Activated CD4-positive, alpha-beta memory T cell treated with anti-CD3 and anti-CD28 coated beads, Interleukin-2, amount 10 ng/mL, durations not matched to agents 7 days and 5 days (primary cell): ENCODE data around the gene ANKRD22. TPM values are rescaled to one million over a fixed set of nuclear protein-coding genes. Genes with fewer than 3 reads are reported as not detected.

Experiments
- CTCF ChIA-PET: fragments of 350-600 bp; sonication (Branson Sonifier 250); formaldehyde crosslinking; loops from one replicate; lab custom pipeline; 2021; ENCODE audit warnings: antibody characterized with exemption, inconsistent platforms; lab: Charles Lee
- POLR2A ChIA-PET: fragments of 350-600 bp; sonication (Branson Sonifier 250); formaldehyde crosslinking; loops from one replicate; lab custom pipeline; 2021; ENCODE audit warnings: antibody characterized with exemption; lab: Charles Lee
- DNase-seq: peaks from one replicate; pipeline ENCODE4 v3.0.0-alpha.2; 2020
- H3K27ac Mint-ChIP-seq: one replicate; pipeline ENCODE4 v1.8.0; 2021; ENCODE audit warnings: mild to moderate bottlenecking, mixed read lengths
- H3K27me3 Mint-ChIP-seq: one replicate; pipeline ENCODE4 v1.8.0; 2021; ENCODE audit warnings: mixed read lengths
- H3K36me3 Mint-ChIP-seq: one replicate; pipeline ENCODE4 v1.8.0; 2021; ENCODE audit warnings: low read depth, mixed read lengths
- H3K4me1 Mint-ChIP-seq: one replicate; pipeline ENCODE4 v1.8.0; 2021; ENCODE audit warnings: mixed read lengths
- H3K4me3 Mint-ChIP-seq: one replicate; pipeline ENCODE4 v1.8.0; 2021; ENCODE audit warnings: mild to moderate bottlenecking, mixed read lengths
- H3K9me3 Mint-ChIP-seq: one replicate; pipeline ENCODE4 v1.8.0; 2021; ENCODE audit warnings: mixed read lengths
- total RNA-seq, 2 experiments: library from RNA; stranded (reverse); gene quantifications; one replicate each; pipeline ENCODE4 v1.2.3, GENCODE V29; 2021

ANKRD22 gene
- total RNA-seq, 2 experiments from 2014 or later, result 0.15 to 0.18 TPM

GRCh38 chr10:88873757-88874156, 22.1 kb upstream of the ANKRD22 start:
- ChIA-PET POLR2A (no interaction called here), CTCF (no interaction called here)
- Mint-ChIP-seq H3K9me3 (peaks cover 10% of the 10 kb centered on the region), H3K4me1 (peaks cover 12% of the 10 kb centered on the region), H3K36me3 (peaks cover 4% of the 10 kb centered on the region), H3K4me3 (no peak overlapping the region), H3K27me3 (peaks cover 5% of the 10 kb centered on the region), H3K27ac (no peak overlapping the region)
- no peak for DNase-seq

- no peak overlapping the region for H3K4me3 Mint-ChIP-seq
- ChIA-PET CTCF (interaction anchor here (0.9 to 1.1 kb wide), 3 partner anchors 10 to 64 kb away, joined by 3 to 4 read pairs (median 4); partner anchors contain the start of gene STAMBPL1), POLR2A (interaction anchor here (1.4 to 1.6 kb wide), 2 partner anchors 10 to 22 kb away, joined by 5 to 6 read pairs; partner anchors contain the start of gene STAMBPL1)
- H3K9me3 Mint-ChIP-seq, result peaks cover 2% of the 10 kb centered on the region
- peaks cover 5% of the 10 kb centered on the region for H3K27me3 Mint-ChIP-seq
- H3K27ac Mint-ChIP-seq, result no peak overlapping the region
- no peak for DNase-seq
- peaks cover 10% of the 10 kb centered on the region for H3K4me1 Mint-ChIP-seq
- no peaks in the 10 kb centered on the region for H3K36me3 Mint-ChIP-seq
Measured at GRCh38 chr10:88870089-88870488, 18.4 kb upstream of the ANKRD22 start.

- no peak overlapping the region for H3K4me3 Mint-ChIP-seq
- H3K27me3 Mint-ChIP-seq, result peaks cover 8% of the 10 kb centered on the region
- H3K36me3 Mint-ChIP-seq, result no peaks in the 10 kb centered on the region
- no peak overlapping the region for H3K27ac Mint-ChIP-seq
- peaks cover 2% of the 10 kb centered on the region for H3K9me3 Mint-ChIP-seq
- ChIA-PET POLR2A (no interaction called here), CTCF (interaction anchor here (0.8 kb wide), 1 partner anchor 31 kb away, joined by 4 read pairs; no protein-coding TSS in a partner anchor)
- peaks cover 10% of the 10 kb centered on the region for H3K4me1 Mint-ChIP-seq
- DNase-seq, result no peak
Measured at GRCh38 chr10:88866454-88866853, 14.8 kb upstream of the ANKRD22 start.

- POLR2A ChIA-PET, result no interaction called here
- Mint-ChIP-seq H3K4me3 (no peak overlapping the region), H3K36me3 (no peaks in the 10 kb centered on the region), H3K9me3 (no peaks in the 10 kb centered on the region), H3K27ac (no peak overlapping the region), H3K4me1 (peaks cover 10% of the 10 kb centered on the region), H3K27me3 (peaks cover 6% of the 10 kb centered on the region)
- no peak for DNase-seq
- CTCF ChIA-PET, result interaction anchor here (0.6 to 1.0 kb wide), 2 partner anchors 29 to 37 kb away, joined by 3 to 4 read pairs; no protein-coding TSS in a partner anchor
Measured at GRCh38 chr10:88865281-88865876, 13.7 kb upstream of the ANKRD22 start.

GRCh38 chr10:88861036-88861435, 9.4 kb upstream of the ANKRD22 start:
- Mint-ChIP-seq H3K4me3 (no peak overlapping the region), H3K4me1 (peaks cover 3% of the 10 kb centered on the region), H3K9me3 (no peaks in the 10 kb centered on the region), H3K36me3 (no peaks in the 10 kb centered on the region), H3K27me3 (peaks cover 6% of the 10 kb centered on the region), H3K27ac (no peak overlapping the region)
- POLR2A ChIA-PET, result no interaction called here
- DNase-seq, result no peak
- CTCF ChIA-PET, result interaction anchor here (1.6 kb wide), 1 partner anchor 25 kb away, joined by 6 read pairs; no protein-coding TSS in a partner anchor

- CTCF ChIA-PET, result no interaction called here
- H3K4me3 Mint-ChIP-seq, result no peak overlapping the region
- POLR2A ChIA-PET, result interaction anchor here (0.6 kb wide), 1 partner anchor 10 kb away, joined by 3 read pairs; no protein-coding TSS in a partner anchor
- DNase-seq, result no peak
- no peaks in the 10 kb centered on the region for H3K36me3 Mint-ChIP-seq
- no peaks in the 10 kb centered on the region for H3K9me3 Mint-ChIP-seq
- peaks cover 3% of the 10 kb centered on the region for H3K4me1 Mint-ChIP-seq
- no peak overlapping the region for H3K27ac Mint-ChIP-seq
- H3K27me3 Mint-ChIP-seq, result peaks cover 2% of the 10 kb centered on the region
Measured at GRCh38 chr10:88858491-88858890, 6.8 kb upstream of the ANKRD22 start.

- Mint-ChIP-seq H3K9me3 (no peaks in the 10 kb centered on the region), H3K36me3 (no peaks in the 10 kb centered on the region), H3K27ac (no peak overlapping the region), H3K27me3 (no peaks in the 10 kb centered on the region), H3K4me1 (peaks cover 3% of the 10 kb centered on the region), H3K4me3 (no peak overlapping the region)
- no peak for DNase-seq
- POLR2A ChIA-PET, result interaction anchor here (0.6 kb wide), 1 partner anchor 9 kb away, joined by 3 read pairs; no protein-coding TSS in a partner anchor
- CTCF ChIA-PET, result interaction anchor here (1.7 kb wide), 1 partner anchor 75 kb away, joined by 4 read pairs; no protein-coding TSS in a partner anchor
Measured at GRCh38 chr10:88857831-88858230, 6.2 kb upstream of the ANKRD22 start.

GRCh38 chr10:88854684-88855083, 3.0 kb upstream of the ANKRD22 start:
- DNase-seq, result no peak
- ChIA-PET CTCF (interaction anchor here (3.1 kb wide), 1 partner anchor 19 kb away, joined by 13 read pairs; no protein-coding TSS in a partner anchor), POLR2A (no interaction called here)
- no peaks in the 10 kb centered on the region for H3K27me3 Mint-ChIP-seq
- no peak overlapping the region for H3K4me3 Mint-ChIP-seq
- no peaks in the 10 kb centered on the region for H3K9me3 Mint-ChIP-seq
- peaks cover 8% of the 10 kb centered on the region for H3K4me1 Mint-ChIP-seq
- no peak overlapping the region for H3K27ac Mint-ChIP-seq
- no peaks in the 10 kb centered on the region for H3K36me3 Mint-ChIP-seq

GRCh38 chr10:88853155-88853881, 1.7 kb upstream of the ANKRD22 start:
- Mint-ChIP-seq H3K27ac (no peak overlapping the region), H3K4me3 (no peak overlapping the region), H3K9me3 (no peaks in the 10 kb centered on the region), H3K36me3 (no peaks in the 10 kb centered on the region), H3K4me1 (peaks cover 15% of the 10 kb centered on the region), H3K27me3 (no peaks in the 10 kb centered on the region)
- DNase-seq, result no peak
- ChIA-PET POLR2A (interaction anchor here (0.9 kb wide), 2 partner anchors 18 to 79 kb away, joined by 3 to 4 read pairs; no protein-coding TSS in a partner anchor), CTCF (interaction anchor here (1.3 to 1.7 kb wide), 2 partner anchors 22 to 79 kb away, joined by 4 to 5 read pairs; no protein-coding TSS in a partner anchor)

GRCh38 chr10:88852327-88852726, 683 bp upstream of the ANKRD22 start:
- POLR2A ChIA-PET, result interaction anchor here (0.9 kb wide), 1 partner anchor 80 kb away, joined by 3 read pairs; no protein-coding TSS in a partner anchor
- no peak for DNase-seq
- H3K9me3 Mint-ChIP-seq, result no peaks in the 10 kb centered on the region
- no peaks in the 10 kb centered on the region for H3K27me3 Mint-ChIP-seq
- H3K4me3 Mint-ChIP-seq, result no peak overlapping the region
- CTCF ChIA-PET, result interaction anchor here (1.1 to 1.7 kb wide), 3 partner anchors 13 to 80 kb away, joined by 3 to 5 read pairs (median 4); no protein-coding TSS in a partner anchor
- H3K36me3 Mint-ChIP-seq, result no peaks in the 10 kb centered on the region
- no peak overlapping the region for H3K27ac Mint-ChIP-seq
- peaks cover 17% of the 10 kb centered on the region for H3K4me1 Mint-ChIP-seq

- Mint-ChIP-seq H3K4me1 (peaks cover 17% of the 10 kb centered on the region), H3K36me3 (no peaks in the 10 kb centered on the region), H3K4me3 (no peak overlapping the region), H3K9me3 (no peaks in the 10 kb centered on the region), H3K27ac (no peak overlapping the region), H3K27me3 (peaks cover 1% of the 10 kb centered on the region)
- ChIA-PET POLR2A (no interaction called here), CTCF (no interaction called here)
- DNase-seq, result no peak
Measured at GRCh38 chr10:88850712-88851111, 932 bp downstream of the ANKRD22 start.

GRCh38 chr10:88849234-88849633, 2.4 kb downstream of the ANKRD22 start:
- no peak for DNase-seq
- Mint-ChIP-seq H3K27ac (no peak overlapping the region), H3K9me3 (no peaks in the 10 kb centered on the region), H3K36me3 (peaks cover 3% of the 10 kb centered on the region), H3K27me3 (peaks cover 10% of the 10 kb centered on the region), H3K4me1 (peaks cover 17% of the 10 kb centered on the region), H3K4me3 (no peak overlapping the region)
- ChIA-PET CTCF (no interaction called here), POLR2A (no interaction called here)

GRCh38 chr10:88848499-88848898, 3.1 kb downstream of the ANKRD22 start:
- POLR2A ChIA-PET, result interaction anchor here (0.6 to 1.1 kb wide), 4 partner anchors 10 to 31 kb away, joined by 3 to 6 read pairs (median 4); partner anchors contain the start of gene STAMBPL1
- no peaks in the 10 kb centered on the region for H3K9me3 Mint-ChIP-seq
- H3K27ac Mint-ChIP-seq, result no peak overlapping the region
- CTCF ChIA-PET, result no interaction called here
- peaks cover 12% of the 10 kb centered on the region for H3K27me3 Mint-ChIP-seq
- H3K36me3 Mint-ChIP-seq, result peaks cover 3% of the 10 kb centered on the region
- no peak for DNase-seq
- H3K4me3 Mint-ChIP-seq, result no peak overlapping the region
- H3K4me1 Mint-ChIP-seq, result peaks cover 17% of the 10 kb centered on the region
